ENCODE data around the gene CADPS2.

The CADPS2 gene

DNA sequence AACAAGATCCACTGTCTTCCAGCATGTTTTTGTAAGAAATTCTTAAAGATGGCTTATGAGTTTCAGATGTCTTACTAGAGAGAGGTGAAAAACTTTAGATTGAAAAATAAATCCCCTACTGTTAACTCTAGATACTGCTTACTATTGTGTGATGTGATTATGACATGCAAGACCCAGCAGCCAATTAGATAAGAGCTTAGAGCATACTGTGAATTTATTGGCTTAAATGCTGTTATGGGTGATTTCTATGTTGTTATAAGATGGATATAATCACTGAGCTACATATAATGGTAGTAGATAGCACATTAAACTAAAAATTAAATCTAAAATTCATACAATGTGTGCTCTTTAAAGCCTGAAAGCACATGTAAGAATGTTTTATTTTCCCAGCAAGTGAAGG lies 187.2 kb downstream of the CADPS2 start, which contains the start of gene RNF133:
RNF133 (minus strand) TSS at position 101 of the 400 bp plus-strand sequence. CDS start 199 bp downstream, outside the sequence.
- H3K27ac ChIP-seq (ENCODE audit: poor library complexity, severe bottlenecking) = no peak within 1 kb of the TSS
- no peaks in the 10 kb centered on the region for H3K27me3 ChIP-seq (ENCODE audit: insufficient read depth, poor library complexity, severe bottlenecking)
- TF ChIP-seq, protein P1, sequence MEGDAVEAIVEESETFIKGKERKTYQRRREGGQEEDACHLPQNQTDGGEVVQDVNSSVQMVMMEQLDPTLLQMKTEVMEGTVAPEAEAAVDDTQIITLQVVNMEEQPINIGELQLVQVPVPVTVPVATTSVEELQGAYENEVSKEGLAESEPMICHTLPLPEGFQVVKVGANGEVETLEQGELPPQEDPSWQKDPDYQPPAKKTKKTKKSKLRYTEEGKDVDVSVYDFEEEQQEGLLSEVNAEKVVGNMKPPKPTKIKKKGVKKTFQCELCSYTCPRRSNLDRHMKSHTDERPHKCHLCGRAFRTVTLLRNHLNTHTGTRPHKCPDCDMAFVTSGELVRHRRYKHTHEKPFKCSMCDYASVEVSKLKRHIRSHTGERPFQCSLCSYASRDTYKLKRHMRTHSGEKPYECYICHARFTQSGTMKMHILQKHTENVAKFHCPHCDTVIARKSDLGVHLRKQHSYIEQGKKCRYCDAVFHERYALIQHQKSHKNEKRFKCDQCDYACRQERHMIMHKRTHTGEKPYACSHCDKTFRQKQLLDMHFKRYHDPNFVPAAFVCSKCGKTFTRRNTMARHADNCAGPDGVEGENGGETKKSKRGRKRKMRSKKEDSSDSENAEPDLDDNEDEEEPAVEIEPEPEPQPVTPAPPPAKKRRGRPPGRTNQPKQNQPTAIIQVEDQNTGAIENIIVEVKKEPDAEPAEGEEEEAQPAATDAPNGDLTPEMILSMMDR (IDR thresholded peaks at IDR 0.05; ENCODE audit: poor library complexity, severe bottlenecking) = no peak
- H3K36me3 ChIP-seq (ENCODE audit: low read depth) = no peaks in the 10 kb centered on the region
- DNase-seq (ENCODE audit: low spot score) = no peak
- H3K9me3 ChIP-seq (ENCODE audit: severe bottlenecking) = no peaks in the 10 kb centered on the region
- H3K4me3 ChIP-seq (ENCODE audit: severe bottlenecking) = no peak within 1 kb of the TSS
- H3K4me1 ChIP-seq (ENCODE audit: insufficient read depth, poor library complexity, severe bottlenecking) = no peaks in the 10 kb centered on the region
- no peak for ATAC-seq (ENCODE audit: low read depth)

GRCh38 chr7:122695816-122696215 lies 190.4 kb downstream of the CADPS2 start:
- H3K4me1 ChIP-seq (ENCODE audit: insufficient read depth, poor library complexity, severe bottlenecking) = no peaks in the 10 kb centered on the region
- H3K36me3 ChIP-seq (ENCODE audit: low read depth) = no peaks in the 10 kb centered on the region
- H3K27me3 ChIP-seq (ENCODE audit: insufficient read depth, poor library complexity, severe bottlenecking) = no peaks in the 10 kb centered on the region
- ATAC-seq (ENCODE audit: low read depth) = no peak
- no peak overlapping the region for H3K4me3 ChIP-seq (ENCODE audit: severe bottlenecking)
- no peak for DNase-seq (ENCODE audit: low spot score)
- TF ChIP-seq, protein P1 (IDR thresholded peaks at IDR 0.05; ENCODE audit: poor library complexity, severe bottlenecking) = no peak
- H3K9me3 ChIP-seq (ENCODE audit: severe bottlenecking) = no peaks in the 10 kb centered on the region
- H3K27ac ChIP-seq (ENCODE audit: poor library complexity, severe bottlenecking) = no peak overlapping the region

DNA sequence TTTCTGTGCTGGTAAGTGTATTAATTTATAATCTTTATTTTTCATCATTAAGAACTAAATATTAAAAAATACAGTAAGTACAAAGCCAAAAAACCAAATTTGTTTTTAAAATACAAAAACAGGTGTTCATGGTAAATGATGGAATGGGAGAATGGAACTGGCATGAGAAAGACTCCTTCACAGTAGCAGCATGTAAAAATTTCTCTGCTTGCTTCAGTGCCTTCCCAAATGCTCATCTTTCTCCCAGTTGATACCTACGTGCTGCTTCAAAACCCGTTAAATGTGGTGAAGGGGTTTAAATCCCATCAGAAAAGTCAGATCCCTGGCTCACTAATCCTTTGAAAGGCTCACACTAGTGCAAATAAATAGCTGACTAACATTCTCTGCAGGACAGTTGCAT lies 191.6 kb downstream of the CADPS2 start:
- Histone ChIP-seq H3K27me3 (ENCODE audit: insufficient read depth, poor library complexity, severe bottlenecking) (no peaks in the 10 kb centered on the region), H3K27ac (ENCODE audit: poor library complexity, severe bottlenecking) (no peak overlapping the region)
- no peak for ATAC-seq (ENCODE audit: low read depth)

DNA sequence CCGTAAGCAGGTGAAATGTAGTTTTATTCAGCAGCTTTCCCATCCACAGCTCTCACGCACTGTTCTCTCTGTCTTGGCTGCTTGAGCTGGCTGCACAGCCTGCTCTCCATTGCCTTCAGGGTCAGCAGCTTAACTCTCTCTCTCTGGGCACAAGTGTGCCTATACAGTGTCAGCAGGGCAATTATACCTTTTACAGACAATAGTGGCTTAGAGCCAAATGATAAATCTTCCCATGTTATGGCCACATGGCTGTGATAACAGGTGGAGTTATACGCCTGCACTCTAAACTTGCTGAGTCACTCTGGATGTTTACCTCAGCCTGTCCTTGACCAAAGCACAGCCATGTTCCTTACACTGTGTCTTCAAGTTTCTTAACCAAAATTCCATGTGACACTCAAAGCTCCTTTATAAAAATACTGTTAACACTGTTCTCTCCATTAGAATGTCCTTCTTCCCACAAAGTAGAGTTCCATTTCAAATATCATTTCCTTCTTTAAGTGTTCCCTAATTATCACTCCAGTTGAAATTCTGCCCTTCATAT lies 193.4 kb downstream of the CADPS2 start:
- H3K4me1 ChIP-seq (ENCODE audit: insufficient read depth, poor library complexity, severe bottlenecking) = no peaks in the 10 kb centered on the region
- TF ChIP-seq, protein P1 (IDR thresholded peaks at IDR 0.05; ENCODE audit: poor library complexity, severe bottlenecking) = no peak

More for the DNA sequence above, 191.6 kb downstream of the CADPS2 start:
- TF ChIP-seq, protein P1 (IDR thresholded peaks at IDR 0.05; ENCODE audit: poor library complexity, severe bottlenecking) = no peak
- Histone ChIP-seq H3K4me1 (ENCODE audit: insufficient read depth, poor library complexity, severe bottlenecking) (no peaks in the 10 kb centered on the region), H3K36me3 (ENCODE audit: low read depth) (no peaks in the 10 kb centered on the region), H3K4me3 (ENCODE audit: severe bottlenecking) (no peak overlapping the region), H3K9me3 (ENCODE audit: severe bottlenecking) (no peaks in the 10 kb centered on the region)
- no peak for DNase-seq (ENCODE audit: low spot score)

GRCh38 chr7:122691569-122692235 lies 194.6 kb downstream of the CADPS2 start:
- Histone ChIP-seq H3K27me3 (ENCODE audit: insufficient read depth, poor library complexity, severe bottlenecking) (no peaks in the 10 kb centered on the region), H3K27ac (ENCODE audit: poor library complexity, severe bottlenecking) (no peak overlapping the region), H3K36me3 (ENCODE audit: low read depth) (no peaks in the 10 kb centered on the region), H3K4me1 (ENCODE audit: insufficient read depth, poor library complexity, severe bottlenecking) (no peaks in the 10 kb centered on the region), H3K4me3 (ENCODE audit: severe bottlenecking) (no peak overlapping the region), H3K9me3 (ENCODE audit: severe bottlenecking) (no peaks in the 10 kb centered on the region)
- ATAC-seq (ENCODE audit: low read depth) (no peak), DNase-seq (ENCODE audit: low spot score) (no peak)
- TF ChIP-seq, protein P1 (IDR thresholded peaks at IDR 0.05; ENCODE audit: poor library complexity, severe bottlenecking) = no peak

More for the DNA sequence above, 193.4 kb downstream of the CADPS2 start:
- Histone ChIP-seq H3K27ac (ENCODE audit: poor library complexity, severe bottlenecking) (no peak overlapping the region), H3K4me3 (ENCODE audit: severe bottlenecking) (no peak overlapping the region), H3K27me3 (ENCODE audit: insufficient read depth, poor library complexity, severe bottlenecking) (no peaks in the 10 kb centered on the region), H3K9me3 (ENCODE audit: severe bottlenecking) (no peaks in the 10 kb centered on the region), H3K36me3 (ENCODE audit: low read depth) (no peaks in the 10 kb centered on the region)
- ATAC-seq (ENCODE audit: low read depth) = no peak
- no peak for DNase-seq (ENCODE audit: low spot score)
